Stimulated activated CD8-positive, alpha-beta memory T cell treated with anti-CD3 and anti-CD28 coated beads, Interleukin-2, amount 100 ng/mL, for 1 hour (primary cell): Measurements from ENCODE around the gene PAQR4.
"Not testable (repeated sequence)": the region's sequence is repeated elsewhere in the genome, so short reads cannot be mapped to it uniquely, and the experiment has no call there.

Experiments used
- DNase-seq, 2 donors: peaks; one replicate each; pipeline ENCODE4 v3.0.0-alpha.2; 2020; ENCODE audit warnings: low read depth in 2 of 2

Gene PAQR4

DNA sequence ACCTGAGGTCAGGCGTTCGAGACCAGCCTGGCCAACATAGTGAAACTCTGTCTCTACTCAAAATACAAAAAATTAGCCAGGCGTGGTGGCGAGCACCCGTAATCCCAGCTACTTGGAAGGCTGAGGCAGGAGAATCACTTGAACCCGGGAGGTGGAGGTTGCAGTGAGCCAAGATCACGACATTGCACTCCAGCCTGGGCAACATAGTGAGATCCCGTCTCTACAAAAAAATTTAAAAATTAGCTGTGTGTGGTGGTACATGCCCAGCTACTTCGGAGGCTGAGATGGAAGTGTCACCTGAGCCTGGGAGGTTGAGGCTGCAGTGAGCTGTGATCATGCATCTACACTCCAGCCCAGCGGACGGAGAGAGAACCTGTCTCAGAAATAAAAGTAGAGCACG, 25.4 kb upstream of the PAQR4 start:
- not testable (repeated sequence) for DNase-seq

DNA sequence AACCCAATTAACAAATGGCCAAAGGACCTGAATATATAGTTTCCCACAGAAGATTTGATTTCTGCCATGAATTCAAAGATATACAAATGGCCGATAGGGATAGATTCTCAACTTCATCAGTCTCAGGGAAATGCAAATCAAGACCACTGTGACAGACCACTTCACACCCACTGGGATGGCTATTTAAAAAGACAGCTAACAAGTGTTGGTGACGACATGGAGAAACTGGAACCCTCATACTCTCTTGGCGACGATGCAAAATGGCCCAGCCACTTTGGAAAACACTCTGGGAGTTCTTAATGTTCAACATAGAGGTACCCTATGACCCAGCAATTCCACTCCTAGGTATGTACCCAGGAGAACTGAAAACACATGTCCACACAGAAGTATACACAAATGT, 22.5 kb upstream of the PAQR4 start:
- DNase-seq = no peak

DNA sequence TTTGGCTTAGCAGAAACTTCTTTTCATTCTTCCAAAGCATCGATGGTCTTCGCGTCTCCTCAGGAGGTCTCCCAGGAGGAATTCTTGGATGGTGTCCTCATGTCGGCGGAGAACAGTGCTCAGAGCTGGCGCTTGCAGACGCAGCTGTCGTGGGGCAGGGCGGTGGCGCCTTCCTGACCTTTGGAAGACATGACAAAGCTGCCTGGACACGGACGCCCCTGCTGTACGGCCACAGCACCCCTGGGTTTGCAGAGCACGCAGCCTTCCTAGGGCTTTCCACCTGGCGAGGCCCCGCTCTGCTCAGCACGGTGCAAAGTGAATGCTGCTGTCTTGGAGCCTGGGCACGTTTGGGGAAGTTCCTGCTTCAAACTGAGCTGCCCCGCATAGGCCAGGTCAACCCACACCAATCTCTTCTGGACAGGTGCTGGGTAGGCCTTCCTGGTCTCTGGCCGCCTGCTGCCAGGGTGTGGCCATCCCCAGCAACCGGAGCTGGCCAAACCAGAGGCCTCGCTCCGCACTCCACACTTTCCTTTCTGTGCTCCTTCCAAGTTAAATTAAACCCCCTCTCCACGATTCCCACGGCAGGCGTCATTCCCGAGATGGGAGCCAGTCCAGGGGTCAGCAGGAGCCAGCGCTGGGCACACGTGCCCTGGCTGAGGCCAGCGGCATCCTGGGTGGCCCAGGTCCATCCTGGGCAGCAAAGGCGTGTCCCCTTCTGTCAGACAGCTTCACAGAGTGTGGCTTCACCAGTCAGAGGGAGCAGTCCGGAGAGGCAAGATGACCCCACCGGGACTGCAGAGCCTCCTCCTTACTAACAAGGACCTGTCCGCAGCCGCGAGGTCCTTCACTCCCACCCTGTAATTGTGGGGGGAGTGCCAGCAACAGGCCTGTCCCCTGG, 20.1 kb upstream of the PAQR4 start:
- no peak for DNase-seq

DNA sequence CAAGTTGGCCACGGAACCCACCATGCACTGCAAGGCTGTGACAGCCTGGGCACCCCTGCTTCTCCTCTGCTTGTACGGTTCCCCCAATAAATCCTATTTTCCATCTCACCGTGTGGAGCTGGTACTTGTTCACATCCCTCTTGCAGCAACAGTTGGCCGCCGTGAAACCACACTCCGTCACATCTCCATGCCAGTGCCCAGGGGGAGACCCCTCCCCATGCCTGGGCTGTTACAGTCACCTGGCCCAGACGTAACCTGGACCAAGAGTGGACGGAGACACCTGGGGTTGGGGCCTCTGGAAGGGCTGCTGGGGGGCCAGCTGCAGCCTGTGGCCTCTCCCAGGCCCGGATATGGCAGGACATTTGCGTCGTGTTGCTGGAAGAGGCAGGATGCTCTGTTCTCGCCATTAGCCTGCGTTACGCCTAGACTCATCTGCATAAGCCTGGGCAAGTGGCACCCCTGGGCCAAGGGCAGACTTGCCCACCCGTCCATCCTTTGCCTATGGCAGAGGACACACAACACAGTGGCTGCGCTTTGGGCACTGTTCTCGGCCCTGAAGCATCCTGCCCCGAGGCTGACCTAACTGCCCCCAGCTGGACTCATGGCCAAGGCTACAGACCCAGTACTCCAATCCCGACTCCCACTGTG, 19.3 kb upstream of the PAQR4 start:
- no peak for DNase-seq

DNA sequence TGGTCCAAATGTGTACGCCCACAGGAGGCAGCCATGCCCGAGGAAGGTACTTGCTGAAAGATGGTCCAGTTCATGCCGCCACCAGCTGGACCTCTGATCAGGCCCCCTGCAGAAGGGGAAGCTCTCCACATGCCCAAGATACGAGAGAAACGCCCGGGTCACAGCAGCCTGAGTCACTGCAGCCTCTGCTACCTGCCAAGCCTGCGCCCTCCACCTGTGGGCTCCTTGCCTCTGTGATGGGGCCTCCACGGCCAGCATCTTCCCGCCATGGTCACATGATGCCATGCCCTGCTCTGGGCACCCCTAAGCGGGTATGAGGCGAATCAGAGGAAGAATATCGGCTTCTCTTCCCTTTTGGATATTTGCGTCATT, 18.8 kb upstream of the PAQR4 start:
- DNase-seq = no peak

DNA sequence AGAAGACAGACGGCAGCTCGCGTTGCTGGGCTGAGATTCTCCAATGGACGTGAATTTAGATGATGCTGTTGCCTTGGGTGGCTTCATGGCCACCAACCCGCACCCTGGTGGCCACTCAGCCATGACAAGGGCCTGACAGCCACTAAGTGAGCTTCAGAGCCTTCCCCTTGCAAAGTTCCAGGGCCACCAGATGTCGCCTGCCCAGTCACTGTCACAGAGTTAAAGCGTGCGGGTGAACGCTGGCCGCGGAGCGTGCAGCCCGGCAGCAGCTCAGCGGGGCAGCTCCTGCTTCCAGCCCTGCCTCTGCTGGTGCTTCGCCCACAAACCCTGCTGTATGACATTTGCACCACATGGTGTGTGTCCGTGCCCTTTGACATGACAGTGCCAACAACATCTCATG, 18.4 kb upstream of the PAQR4 start:
- no peak for DNase-seq

DNA sequence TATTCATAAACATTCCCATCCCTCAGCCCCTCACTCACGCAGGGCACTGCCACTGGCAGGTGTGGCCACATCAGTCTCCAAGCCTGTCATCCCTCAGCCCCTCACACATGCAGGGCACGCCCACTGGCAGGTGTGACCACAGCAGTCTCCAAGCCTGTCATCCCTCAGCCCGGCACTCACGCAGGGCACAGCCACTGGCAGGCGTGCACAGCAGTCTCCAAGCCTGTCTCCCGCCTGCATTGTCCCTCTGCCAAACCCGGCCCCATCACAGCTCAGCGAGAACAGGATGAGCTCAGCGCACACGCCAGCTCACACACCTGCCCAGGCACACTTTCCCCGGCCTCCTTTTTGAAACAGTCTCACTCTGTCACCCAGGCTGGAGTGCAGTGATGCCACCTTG, 16.5 kb upstream of the PAQR4 start:
- no peak for DNase-seq

DNA sequence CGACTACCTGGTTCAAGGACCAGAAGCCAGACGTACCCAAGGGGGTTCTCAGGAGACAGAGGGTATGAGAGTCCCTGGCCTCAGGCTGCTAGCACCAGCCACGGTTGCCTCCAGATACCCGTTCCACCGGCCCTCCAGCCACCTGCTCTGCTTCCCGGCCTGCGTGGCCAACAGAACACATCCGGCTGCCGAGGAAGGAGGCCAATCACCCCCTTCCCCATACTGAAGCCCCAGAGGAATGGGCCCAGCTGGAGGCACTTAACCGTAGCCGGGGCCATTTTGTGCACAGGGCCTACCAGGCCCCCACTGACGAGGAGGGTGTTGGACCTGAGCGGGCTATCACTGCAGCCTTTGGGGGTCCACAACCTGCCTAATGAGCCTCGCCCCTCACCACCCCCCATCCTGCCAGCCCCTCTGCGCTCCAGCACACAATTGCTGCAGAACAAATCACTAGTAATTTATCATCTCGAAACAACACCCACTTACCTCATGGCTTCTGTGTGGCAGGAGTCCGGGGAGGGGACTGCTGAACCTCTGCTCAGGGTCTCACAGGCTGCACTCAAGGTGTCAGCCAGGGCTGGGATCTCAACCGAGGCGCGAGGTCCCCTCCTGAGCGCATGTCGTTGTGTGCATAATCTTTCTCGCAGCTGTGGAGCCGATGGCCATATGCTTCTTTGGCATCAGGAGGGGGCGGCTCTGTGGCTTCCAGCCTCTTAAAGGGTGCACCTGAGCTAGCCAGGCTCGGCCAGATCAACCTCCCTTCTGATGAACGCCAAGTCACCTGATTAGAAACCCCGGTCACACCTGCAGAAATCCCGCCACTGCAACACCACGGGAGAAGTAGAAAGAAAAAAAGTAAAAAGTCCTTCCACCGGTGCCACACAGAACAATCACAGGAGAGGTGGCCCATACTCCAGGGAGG, 15.2 kb upstream of the PAQR4 start:
- no peak for DNase-seq

DNA sequence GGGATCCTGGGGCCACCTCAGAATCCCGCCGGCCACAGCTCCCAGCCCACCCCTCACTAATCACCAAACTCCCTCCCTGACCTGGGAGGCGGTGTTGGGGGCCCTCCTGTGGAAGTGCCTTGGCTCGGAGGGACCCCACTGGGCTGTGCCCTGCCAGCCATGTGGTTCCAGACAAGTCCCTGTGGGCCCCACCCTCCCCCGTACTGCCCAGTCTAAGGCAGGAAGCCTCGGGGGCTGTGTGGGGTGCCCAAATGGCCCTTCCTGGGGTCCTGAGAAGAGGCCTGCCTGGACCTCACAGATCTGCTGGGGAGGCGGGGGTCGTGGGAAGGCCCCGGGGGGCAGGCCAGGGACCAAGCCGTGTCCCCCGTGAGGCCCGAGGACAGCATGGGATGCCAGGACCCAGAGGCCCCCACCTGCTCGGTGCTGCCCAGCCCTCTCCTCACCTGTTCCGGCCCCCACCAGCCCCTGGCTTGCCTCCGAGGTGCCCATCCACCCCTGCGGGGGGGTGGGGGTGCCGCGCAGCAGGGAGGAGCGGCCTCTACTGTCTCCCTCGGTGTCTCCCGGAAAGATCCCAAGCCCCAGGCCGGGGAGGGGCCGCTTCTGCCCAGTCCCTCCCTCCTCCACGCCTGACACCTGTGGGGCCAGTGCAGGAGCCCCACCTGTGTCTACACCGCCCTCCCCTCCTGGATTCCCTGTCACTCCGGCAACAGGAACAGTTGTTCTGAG, 14.3 kb upstream of the PAQR4 start:
- DNase-seq = no peak

DNA sequence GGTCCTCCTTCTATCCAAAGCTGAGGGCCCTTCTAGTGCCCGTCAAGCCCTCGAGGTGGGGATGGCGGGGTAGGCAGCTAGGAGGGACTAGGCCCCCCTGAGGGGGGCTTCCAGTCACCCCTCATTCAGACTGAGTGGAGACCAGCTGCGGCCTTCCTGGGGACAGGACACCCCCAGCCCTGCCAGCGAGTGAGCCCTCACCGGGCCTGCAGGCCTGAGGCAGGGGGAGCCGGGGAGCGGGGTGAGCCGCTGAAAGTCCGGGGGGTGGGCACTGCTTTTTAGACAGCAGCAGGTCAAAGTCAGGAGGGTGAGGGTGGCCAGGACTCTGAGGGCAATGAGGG, 13.7 kb upstream of the PAQR4 start:
- no peak for DNase-seq

DNA sequence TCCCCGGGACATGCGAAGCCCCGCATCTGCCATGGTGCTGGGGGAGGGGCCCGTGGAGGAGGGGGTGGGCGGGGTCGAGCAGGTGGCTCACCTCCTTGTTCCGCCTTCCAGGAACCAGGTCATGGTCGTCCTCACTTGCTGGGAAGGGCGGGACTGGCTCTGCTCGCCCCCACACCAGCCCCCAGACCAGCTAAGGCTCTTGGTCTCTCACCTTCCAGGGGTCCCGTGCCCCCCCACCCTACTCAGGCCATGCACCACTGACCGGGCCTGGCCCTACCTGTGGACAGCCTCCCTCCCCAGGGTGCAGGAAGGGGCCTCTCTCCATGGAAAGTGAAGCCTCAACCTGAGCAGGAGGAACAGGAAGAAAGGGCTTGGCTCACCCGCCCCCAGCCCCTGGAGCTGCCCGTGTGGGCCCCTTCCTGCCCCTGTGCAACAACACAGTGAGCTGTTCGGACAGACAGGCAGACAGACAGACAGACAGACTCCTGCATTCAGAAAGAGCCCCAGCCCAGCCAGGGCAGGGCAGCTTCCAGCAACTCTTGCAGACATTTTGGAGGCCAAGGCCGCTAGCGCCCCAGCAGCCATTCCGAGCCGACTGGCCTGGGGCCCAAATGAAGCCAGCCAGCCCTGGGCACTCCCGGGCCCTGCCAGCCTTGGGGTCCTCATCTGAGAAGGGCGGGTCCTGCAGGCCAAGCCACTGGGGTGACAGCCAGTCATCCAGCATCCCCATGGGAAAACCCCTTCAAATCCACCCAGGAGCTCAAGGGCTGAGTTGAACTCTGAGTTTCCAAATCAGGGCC, 13.2 kb upstream of the PAQR4 start:
- DNase-seq = no peak

DNA sequence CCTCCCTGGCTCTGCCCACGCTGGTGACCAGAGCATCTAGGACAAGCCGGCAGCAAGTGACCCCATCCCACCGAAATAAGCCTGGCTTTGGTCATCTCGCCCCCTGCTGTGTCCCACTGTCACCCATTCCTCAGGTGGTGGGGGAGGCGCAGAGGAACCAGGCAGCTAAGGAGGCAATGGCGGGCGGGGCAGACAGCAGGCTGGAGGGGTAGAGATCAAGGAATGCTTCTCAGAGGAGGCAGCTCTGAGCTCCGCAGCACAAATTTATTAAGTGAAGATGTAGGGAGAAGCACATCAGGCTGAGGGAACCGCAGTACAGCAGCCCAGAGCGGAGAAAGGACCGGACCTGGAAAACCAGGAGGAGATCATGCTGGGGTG, 12.6 kb upstream of the PAQR4 start:
- no peak for DNase-seq

DNA sequence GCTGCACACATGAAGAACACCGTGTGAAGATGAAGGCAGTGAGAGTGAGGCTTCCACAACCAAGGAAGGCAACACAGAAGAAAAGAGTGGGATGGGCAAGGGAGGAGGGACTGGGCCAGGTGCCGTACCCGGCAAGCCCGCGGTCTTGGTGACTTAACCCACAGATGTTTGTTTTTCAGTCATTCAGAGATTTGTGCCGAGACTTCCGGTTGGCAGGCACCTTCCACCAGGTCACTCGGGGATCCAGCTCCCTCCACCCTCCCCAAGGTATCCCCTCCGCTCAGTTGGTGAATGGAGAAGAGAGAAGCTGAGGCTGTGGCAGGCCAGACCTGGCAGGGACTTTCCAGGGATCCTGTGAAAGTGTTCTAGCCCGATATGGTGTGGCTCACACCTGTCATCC, 9.9 kb upstream of the PAQR4 start:
- DNase-seq = no peak

DNA sequence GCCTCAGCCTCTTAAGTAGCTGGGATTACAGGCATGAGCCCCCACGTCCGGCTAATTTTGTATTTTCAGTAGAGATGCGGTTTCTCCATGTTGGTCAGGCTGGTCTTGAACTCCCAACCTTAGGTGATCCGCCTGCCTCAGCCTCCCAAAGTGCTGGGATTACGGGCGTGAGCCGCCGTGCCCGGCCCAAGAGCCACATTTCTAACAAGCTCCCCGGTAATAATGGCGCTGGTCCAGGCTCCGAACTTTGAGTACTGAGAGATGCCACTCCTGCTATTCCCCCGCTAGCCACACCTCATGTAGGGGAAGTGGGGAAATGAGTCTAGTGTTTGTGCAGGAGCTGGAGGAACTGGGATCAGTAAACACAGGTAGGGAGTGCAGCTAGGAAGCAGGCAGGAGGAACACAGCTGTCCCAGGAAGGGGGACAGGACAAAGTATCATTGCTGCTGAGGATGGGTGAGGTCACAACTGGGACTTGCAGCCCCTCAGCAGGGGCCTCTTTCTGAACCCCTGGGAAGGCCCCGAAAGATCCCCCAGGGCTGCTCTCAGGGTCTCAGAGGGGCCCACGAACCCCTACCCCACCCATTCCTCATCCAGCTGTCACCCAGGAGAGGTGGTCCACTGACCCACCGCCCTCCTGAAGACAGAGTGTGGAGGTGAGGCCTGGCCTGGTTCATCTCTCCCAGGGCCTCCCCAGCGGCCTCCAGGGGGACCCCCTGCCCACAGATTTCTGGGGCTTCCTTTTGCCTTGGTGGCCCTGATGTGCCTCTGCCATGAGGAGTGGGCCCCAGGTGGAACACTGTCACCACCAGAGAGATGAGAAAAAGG, 8.8 kb upstream of the PAQR4 start:
- no peak for DNase-seq

DNA sequence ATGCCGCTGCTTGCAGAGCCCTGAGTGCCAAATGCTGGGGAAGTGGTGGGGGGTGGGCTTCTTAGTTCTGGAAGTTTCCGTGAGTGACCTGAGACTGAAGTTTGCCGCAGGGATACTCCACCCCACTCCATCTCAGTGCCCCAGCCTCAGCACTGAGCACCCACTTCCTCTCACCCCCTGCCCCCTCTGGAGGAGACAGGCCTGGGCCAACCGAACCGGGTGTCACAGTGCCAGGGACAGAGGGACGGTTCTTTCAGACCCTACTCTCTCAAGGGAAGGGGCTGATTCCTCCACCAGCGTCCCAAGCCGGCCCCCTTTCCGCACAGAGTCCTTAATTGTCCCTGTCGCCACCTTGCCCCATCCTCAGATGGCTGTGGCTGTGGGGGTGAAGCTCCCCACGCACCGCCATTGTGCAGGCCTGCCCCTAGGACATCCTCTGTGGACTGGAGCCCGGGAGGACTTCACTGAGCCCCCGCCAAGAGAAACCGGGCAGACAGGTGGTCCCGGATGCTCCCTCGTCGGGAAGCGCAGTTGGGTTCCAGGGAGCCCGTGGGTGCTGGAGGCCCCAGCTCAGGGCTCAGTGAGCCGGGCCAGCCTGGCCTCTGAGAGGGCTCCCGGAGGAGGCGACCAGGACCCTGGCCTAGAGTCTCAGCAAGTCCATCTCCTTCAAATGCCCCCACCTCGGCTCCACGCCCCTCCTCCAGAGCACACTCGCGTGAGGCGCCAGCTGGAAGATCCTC, 6.6 kb upstream of the PAQR4 start:
- DNase-seq = no peak

DNA sequence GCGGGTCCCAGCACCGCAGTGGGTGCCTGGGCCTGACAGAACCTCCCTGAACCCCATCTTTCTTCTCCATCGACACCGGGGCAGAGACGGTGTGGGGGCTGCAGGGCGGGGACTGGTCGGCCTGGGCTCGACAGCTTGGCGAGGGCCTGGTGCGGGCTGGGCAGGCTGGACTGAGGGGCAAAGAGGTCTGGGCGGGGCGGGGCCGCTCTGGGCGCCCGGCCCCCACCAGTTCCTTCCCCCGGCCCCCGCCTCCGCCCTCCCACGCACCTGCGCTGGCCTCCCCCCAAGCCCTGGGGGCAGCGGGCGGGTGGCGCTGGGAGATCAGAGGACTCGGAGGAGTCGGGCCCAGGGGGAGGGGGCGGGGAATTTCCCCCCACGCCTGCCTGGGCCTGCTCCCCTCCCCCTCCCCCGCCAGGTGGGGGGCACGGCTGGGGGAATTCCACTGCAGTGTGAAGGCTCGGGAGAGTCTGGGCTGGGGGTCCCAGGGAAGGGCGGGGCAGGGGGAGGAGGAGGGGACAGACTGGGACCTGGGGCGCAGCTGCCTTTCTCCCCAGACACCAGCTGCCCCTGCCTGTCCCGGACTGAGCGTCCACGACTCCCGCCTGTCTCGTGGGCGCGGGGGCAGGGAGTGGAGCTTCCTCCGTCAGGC, 6.0 kb upstream of the PAQR4 start:
- DNase-seq = no peak

DNA sequence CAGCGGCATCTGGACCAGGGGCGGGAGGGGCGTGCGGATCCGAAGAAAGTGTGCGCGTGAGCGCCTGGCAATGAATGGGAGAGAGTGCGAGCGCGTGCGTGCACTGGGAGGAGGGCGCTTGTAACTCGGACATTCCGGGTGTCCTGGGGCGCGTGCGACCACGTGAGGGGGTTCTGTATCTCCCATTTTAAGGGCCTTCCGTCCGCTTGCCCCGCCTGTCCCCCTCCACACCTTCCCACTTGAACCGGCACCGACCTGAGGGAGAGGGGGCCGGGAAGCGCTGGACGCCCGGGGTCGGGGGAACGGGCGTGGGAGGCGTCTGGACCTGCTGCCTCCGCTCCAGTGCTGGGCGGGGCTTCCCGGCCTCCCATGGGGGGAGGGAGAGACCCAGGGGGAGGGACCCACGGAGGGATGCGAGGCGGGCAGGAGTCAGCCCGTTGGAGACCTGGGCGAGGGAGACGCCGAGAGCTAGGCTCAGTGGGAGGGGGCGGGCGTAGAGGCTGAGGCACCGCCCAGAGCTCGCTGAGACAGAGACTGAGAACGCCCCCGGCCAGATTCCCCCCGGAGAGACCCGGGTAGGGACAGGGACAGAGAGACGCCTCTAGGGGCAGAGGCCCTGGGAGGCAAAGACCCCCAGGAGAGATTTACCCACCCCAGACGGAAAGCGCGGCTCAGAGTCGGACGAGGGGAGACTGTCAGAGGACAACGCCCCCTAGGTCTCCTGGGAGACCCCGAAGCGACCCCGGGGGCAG, 5.2 kb upstream of the PAQR4 start, which contains the start of gene KREMEN2:
TSS of gene KREMEN2 (plus strand) at position 553 of the 752 bp plus-strand sequence. CDS start 246 bp downstream, outside the sequence.
- DNase-seq = no peak
